GM19193 (cell line): Measurements from ENCODE around the gene SLC26A5.

Source experiments
- POLR2A ChIP-seq: IDR thresholded peaks from 4 replicates; pipeline ENCODE4 v1.6.1; 2011; ENCODE audit not compliant: insufficient read depth, insufficient read length; ENCODE audit errors: extremely low read depth

Gene SLC26A5

GRCh38 chr7:103380395-103381191 is 65.4 kb downstream of the SLC26A5 start:
- TF ChIP-seq POLR2A, result no peak

- no peak for TF ChIP-seq POLR2A
Observed at GRCh38 chr7:103379270-103379975, 66.6 kb downstream of the SLC26A5 start.

GRCh38 chr7:103373866-103374643 is 72.0 kb downstream of the SLC26A5 start:
- TF ChIP-seq POLR2A, result no peak

GRCh38 chr7:103369432-103369831 is 76.6 kb downstream of the SLC26A5 start:
- no peak for TF ChIP-seq POLR2A

GRCh38 chr7:103349805-103350204 is 96.2 kb downstream of the SLC26A5 start:
- TF ChIP-seq POLR2A, result no peak

GRCh38 chr7:103348959-103349358 is 97.0 kb downstream of the SLC26A5 start:
- TF ChIP-seq POLR2A, result no peak

- TF ChIP-seq POLR2A, result no peak
Observed at GRCh38 chr7:103348452-103348851, 97.6 kb downstream of the SLC26A5 start.

- peak; percentile 65 for TF ChIP-seq POLR2A
Observed at GRCh38 chr7:103347507-103348267, 98.3 kb downstream of the SLC26A5 start, which contains the start of gene PSMC2. PSMC2 (plus strand) TSS chr7:103347643; CDS start chr7:103347712, 69 bp downstream.

- TF ChIP-seq POLR2A, result no peak
Observed at GRCh38 chr7:103346396-103346795, 99.6 kb downstream of the SLC26A5 start.

- peak; percentile 83 for TF ChIP-seq POLR2A
Observed at GRCh38 chr7:103344453-103345149, 101.4 kb downstream of the SLC26A5 start, which contains the start of gene DNAJC2. DNAJC2 (minus strand) TSS chr7:103344767; CDS start chr7:103344622, 145 bp downstream.

- TF ChIP-seq POLR2A, result no peak
Observed at GRCh38 chr7:103343758-103344452, 102.1 kb downstream of the SLC26A5 start.

- TF ChIP-seq POLR2A, result no peak
Observed at GRCh38 chr7:103343332-103343731, 102.7 kb downstream of the SLC26A5 start.

- TF ChIP-seq POLR2A, result no peak
Observed at GRCh38 chr7:103341466-103341865, 104.5 kb downstream of the SLC26A5 start.

GRCh38 chr7:103338864-103339263 is 107.1 kb downstream of the SLC26A5 start:
- TF ChIP-seq POLR2A, result no peak

- TF ChIP-seq POLR2A, result no peak
Observed at GRCh38 chr7:103336761-103337160, 109.2 kb downstream of the SLC26A5 start.
